Ishikawa (cell line): ENCODE measurements around the gene NDRG4.

Source experiments
- CEBPB ChIP-seq: IDR thresholded peaks from 2 replicates; pipeline ENCODE4 v1.6.1; 2012
- CREB1 ChIP-seq: IDR thresholded peaks from 2 replicates; pipeline ENCODE4 v1.6.1; 2012; ENCODE audit warnings: low read depth
- EGR1 ChIP-seq: IDR thresholded peaks from 2 replicates; pipeline ENCODE4 v1.6.1; 2012
- EP300 ChIP-seq: IDR thresholded peaks from 2 replicates; pipeline ENCODE4 v1.6.1; 2012; ENCODE audit warnings: borderline replicate concordance
- FOXM1 ChIP-seq: IDR thresholded peaks from 2 replicates; pipeline ENCODE4 v1.6.1; 2012; ENCODE audit warnings: low read depth, borderline replicate concordance
- RAD21 ChIP-seq: IDR thresholded peaks from 2 replicates; pipeline ENCODE4 v1.6.1; 2012; ENCODE audit warnings: low read depth
- TAF1 ChIP-seq: IDR thresholded peaks from 2 replicates; pipeline ENCODE4 v1.6.1; 2012; ENCODE audit warnings: low read depth, mild to moderate bottlenecking
- TCF12 ChIP-seq: IDR thresholded peaks from 2 replicates; pipeline ENCODE4 v1.6.1; 2012; ENCODE audit warnings: low read depth
- TEAD4 ChIP-seq: IDR thresholded peaks from 2 replicates; pipeline ENCODE4 v1.6.1; 2012
- YY1 ChIP-seq: IDR thresholded peaks from 2 replicates; pipeline ENCODE4 v1.6.1; 2012; ENCODE audit warnings: low read depth
- ZBTB7A ChIP-seq: IDR thresholded peaks from 2 replicates; pipeline ENCODE4 v1.6.1; 2012; ENCODE audit warnings: low read depth
- TF ChIP-seq, protein P1 (sequence below): IDR thresholded peaks from 2 replicates; pipeline ENCODE4 v1.6.1; 2012; ENCODE audit warnings: low read depth, mild to moderate bottlenecking
- TF ChIP-seq, protein P2 (sequence below): IDR thresholded peaks from 2 replicates; pipeline ENCODE4 v1.6.1; 2012
- TF ChIP-seq, protein P3 (sequence below): IDR thresholded peaks from 2 replicates; pipeline ENCODE4 v1.6.1; 2012

DNA sequence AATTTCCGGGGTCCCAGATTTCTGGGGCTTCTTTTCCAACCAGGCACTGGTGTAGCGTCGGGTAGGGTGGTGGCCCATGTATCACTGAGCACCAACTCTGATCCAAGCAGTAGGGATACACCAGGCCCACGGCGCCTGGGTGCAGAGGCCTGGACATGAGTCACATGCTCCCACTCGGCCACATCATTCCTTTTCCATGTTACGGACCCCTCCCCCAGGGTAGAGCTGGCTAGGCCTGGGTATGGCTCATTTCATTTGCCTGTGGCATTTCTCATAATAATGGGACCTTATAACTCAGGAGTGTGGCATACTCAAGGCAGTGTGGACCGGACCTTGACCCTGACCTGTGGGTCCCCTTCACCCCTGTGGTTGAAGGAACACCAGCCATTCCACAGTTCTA lies 18.0 kb upstream of the NDRG4 start:
- no peak for TF ChIP-seq CREB1
- no peak for TF ChIP-seq RAD21
- TF ChIP-seq CEBPB = no peak
- no peak for TF ChIP-seq TAF1
- TF ChIP-seq EP300 = no peak
- TF ChIP-seq EGR1 = no peak
- no peak for TF ChIP-seq TEAD4
- TF ChIP-seq, protein P1, sequence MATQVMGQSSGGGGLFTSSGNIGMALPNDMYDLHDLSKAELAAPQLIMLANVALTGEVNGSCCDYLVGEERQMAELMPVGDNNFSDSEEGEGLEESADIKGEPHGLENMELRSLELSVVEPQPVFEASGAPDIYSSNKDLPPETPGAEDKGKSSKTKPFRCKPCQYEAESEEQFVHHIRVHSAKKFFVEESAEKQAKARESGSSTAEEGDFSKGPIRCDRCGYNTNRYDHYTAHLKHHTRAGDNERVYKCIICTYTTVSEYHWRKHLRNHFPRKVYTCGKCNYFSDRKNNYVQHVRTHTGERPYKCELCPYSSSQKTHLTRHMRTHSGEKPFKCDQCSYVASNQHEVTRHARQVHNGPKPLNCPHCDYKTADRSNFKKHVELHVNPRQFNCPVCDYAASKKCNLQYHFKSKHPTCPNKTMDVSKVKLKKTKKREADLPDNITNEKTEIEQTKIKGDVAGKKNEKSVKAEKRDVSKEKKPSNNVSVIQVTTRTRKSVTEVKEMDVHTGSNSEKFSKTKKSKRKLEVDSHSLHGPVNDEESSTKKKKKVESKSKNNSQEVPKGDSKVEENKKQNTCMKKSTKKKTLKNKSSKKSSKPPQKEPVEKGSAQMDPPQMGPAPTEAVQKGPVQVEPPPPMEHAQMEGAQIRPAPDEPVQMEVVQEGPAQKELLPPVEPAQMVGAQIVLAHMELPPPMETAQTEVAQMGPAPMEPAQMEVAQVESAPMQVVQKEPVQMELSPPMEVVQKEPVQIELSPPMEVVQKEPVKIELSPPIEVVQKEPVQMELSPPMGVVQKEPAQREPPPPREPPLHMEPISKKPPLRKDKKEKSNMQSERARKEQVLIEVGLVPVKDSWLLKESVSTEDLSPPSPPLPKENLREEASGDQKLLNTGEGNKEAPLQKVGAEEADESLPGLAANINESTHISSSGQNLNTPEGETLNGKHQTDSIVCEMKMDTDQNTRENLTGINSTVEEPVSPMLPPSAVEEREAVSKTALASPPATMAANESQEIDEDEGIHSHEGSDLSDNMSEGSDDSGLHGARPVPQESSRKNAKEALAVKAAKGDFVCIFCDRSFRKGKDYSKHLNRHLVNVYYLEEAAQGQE = no peak
- TF ChIP-seq ZBTB7A = no peak
- TF ChIP-seq, protein P2, sequence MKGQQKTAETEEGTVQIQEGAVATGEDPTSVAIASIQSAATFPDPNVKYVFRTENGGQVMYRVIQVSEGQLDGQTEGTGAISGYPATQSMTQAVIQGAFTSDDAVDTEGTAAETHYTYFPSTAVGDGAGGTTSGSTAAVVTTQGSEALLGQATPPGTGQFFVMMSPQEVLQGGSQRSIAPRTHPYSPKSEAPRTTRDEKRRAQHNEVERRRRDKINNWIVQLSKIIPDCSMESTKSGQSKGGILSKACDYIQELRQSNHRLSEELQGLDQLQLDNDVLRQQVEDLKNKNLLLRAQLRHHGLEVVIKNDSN = no peak
- no peak for TF ChIP-seq FOXM1
- TF ChIP-seq, protein P3, sequence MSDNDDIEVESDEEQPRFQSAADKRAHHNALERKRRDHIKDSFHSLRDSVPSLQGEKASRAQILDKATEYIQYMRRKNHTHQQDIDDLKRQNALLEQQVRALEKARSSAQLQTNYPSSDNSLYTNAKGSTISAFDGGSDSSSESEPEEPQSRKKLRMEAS = no peak
- no peak for TF ChIP-seq YY1
- no peak for TF ChIP-seq TCF12
